ENCODE data around the gene TCF7L2.

The TCF7L2 gene

GRCh38 chr10:113158183-113158582 is 208.1 kb downstream of the TCF7L2 start:
- no peak for DNase-seq

GRCh38 chr10:113159563-113159962 is 209.5 kb downstream of the TCF7L2 start:
- no peak for DNase-seq

- no peak for DNase-seq
These were observed 210.6 kb downstream of the TCF7L2 start for GRCh38 chr10:113160641-113161040.

GRCh38 chr10:113161066-113161465 is 211.0 kb downstream of the TCF7L2 start:
- no peak for DNase-seq

GRCh38 chr10:113162960-113163359 is 212.9 kb downstream of the TCF7L2 start:
- no peak for DNase-seq

GRCh38 chr10:113165673-113166072 is 215.6 kb downstream of the TCF7L2 start:
- no peak for DNase-seq

- DNase-seq, result no peak
These were observed 217.7 kb downstream of the TCF7L2 start for GRCh38 chr10:113167702-113168101.

- no peak for DNase-seq
These were observed 218.5 kb downstream of the TCF7L2 start for GRCh38 chr10:113168584-113168983.

- DNase-seq, result no peak
These were observed 219.1 kb downstream of the TCF7L2 start for GRCh38 chr10:113169111-113169510.

- DNase-seq, result no peak
These were observed 219.9 kb downstream of the TCF7L2 start for GRCh38 chr10:113169853-113170460.

- no peak for DNase-seq
These were observed 221.6 kb downstream of the TCF7L2 start for GRCh38 chr10:113171662-113172061.

- DNase-seq, result no peak
These were observed 225.1 kb downstream of the TCF7L2 start for GRCh38 chr10:113175176-113175575.

- DNase-seq, result no peak
These were observed 226.0 kb downstream of the TCF7L2 start for GRCh38 chr10:113175756-113176651.

- DNase-seq, result no peak
These were observed 226.7 kb downstream of the TCF7L2 start for GRCh38 chr10:113176652-113177155.

- DNase-seq, result no peak
These were observed 227.3 kb downstream of the TCF7L2 start for GRCh38 chr10:113177156-113177935.

GRCh38 chr10:113177936-113178335 is 227.9 kb downstream of the TCF7L2 start:
- DNase-seq, result no peak

- no peak for DNase-seq
These were observed 228.7 kb downstream of the TCF7L2 start for GRCh38 chr10:113178771-113179170.

- no peak for DNase-seq
These were observed 229.2 kb downstream of the TCF7L2 start for GRCh38 chr10:113179265-113179664.

- no peak for DNase-seq
These were observed 229.9 kb downstream of the TCF7L2 start for GRCh38 chr10:113179966-113180365.

- no peak for DNase-seq
These were observed 230.5 kb downstream of the TCF7L2 start for GRCh38 chr10:113180401-113181154.

GRCh38 chr10:113182154-113182553 is 232.1 kb downstream of the TCF7L2 start:
- DNase-seq, result no peak

GRCh38 chr10:113183573-113183972 is 233.5 kb downstream of the TCF7L2 start:
- no peak for DNase-seq
